Right lobe of liver (tissue), 4 donors: ENCODE data around the gene POM121L2.

Source experiments
- POLR2A ChIP-seq: fragments of 450-650 bp; IDR thresholded peaks from one replicate; pipeline ENCODE4 v1.6.1; 2017; ENCODE audit warnings: antibody characterized with exemption, mild to moderate bottlenecking
- TF ChIP-seq, protein P1 (sequence below), 4 donors: fragments of 200-600 bp in 3 of 4; fragments of 450-650 bp in 1 of 4; IDR thresholded peaks; one replicate each; pipeline versions ENCODE4 v1.5.1 to v1.8.0; 2016 to 2022; ENCODE audit warnings: antibody characterized with exemption in 4 of 4, mild to moderate bottlenecking in 2 of 4
- donor health status: DM: no; HTN: no; CAD: no.
- donor health status: DM: no; HTN: no; CAD: no.
- donor health status: DM: no; HTN: yes; CAD: no.

DNA sequence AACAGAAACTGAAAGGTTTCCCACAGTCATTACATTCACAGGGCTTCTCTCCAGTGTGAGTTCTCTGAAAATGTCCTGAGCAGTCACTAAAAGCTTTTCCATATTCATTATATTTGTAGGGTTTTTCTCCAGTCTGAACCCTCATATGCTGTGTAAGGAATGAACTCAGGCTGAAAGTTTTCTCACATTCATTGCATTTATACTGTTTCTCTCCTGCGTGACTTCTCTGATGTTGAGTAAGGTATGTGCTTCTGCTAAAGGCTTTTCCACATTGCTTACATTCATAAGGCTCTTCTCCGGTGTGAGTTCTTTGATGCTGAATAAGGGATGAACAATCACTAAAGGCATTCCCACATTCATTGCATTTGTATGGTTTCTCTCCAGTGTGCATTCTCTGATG is 46.7 kb upstream of the POM121L2 start:
- TF ChIP-seq, protein P1, sequence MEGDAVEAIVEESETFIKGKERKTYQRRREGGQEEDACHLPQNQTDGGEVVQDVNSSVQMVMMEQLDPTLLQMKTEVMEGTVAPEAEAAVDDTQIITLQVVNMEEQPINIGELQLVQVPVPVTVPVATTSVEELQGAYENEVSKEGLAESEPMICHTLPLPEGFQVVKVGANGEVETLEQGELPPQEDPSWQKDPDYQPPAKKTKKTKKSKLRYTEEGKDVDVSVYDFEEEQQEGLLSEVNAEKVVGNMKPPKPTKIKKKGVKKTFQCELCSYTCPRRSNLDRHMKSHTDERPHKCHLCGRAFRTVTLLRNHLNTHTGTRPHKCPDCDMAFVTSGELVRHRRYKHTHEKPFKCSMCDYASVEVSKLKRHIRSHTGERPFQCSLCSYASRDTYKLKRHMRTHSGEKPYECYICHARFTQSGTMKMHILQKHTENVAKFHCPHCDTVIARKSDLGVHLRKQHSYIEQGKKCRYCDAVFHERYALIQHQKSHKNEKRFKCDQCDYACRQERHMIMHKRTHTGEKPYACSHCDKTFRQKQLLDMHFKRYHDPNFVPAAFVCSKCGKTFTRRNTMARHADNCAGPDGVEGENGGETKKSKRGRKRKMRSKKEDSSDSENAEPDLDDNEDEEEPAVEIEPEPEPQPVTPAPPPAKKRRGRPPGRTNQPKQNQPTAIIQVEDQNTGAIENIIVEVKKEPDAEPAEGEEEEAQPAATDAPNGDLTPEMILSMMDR (IDR thresholded peaks at IDR 0.05), result no peak
- no peak for TF ChIP-seq POLR2A
